ENCODE data around the gene OPN4.
"Not testable (repeated sequence)": the region's sequence is repeated elsewhere in the genome, so short reads cannot be mapped to it uniquely, and the experiment has no call there.

Gene OPN4

DNA sequence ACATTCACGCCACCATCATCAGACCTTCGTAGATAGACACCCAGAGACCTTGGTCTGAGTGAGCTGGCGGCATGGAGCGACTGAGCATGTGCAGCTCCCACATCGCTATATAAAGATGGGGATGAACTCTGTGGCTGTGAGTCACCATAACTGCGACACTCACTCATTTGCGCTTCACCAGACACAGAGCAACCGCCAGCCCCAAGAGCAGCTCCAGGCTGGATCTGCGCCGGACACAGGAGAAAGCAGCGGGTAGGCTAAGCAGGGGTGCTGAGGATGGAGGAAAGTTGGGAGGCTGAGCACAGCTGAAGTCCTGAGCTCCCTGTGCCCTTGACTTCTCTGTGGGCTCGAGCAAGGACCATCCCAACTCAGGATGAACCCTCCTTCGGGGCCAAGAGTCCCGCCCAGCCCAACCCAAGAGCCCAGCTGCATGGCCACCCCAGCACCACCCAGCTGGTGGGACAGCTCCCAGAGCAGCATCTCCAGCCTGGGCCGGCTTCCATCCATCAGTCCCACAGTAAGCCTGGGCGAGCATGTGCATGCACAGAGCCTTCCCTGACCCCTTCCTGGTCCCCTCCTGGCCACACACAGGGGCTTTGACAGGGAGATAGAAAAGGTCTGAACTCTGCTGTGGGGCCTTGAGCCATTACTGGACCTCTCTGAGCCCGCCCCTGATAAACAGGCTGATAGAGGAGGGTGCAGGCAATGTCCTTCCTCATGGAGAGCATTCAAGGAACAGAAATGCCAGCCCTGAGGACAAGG, at the start of gene OPN4:
Gene OPN4 (plus strand): TSS at position 137 of the 762 bp plus-strand sequence. CDS start 237 bp downstream, at position 374.
- intact Hi-C loops (cut with micrococcal nuclease), result no loop called here
- Mint-ChIP-seq H3K36me3 (ENCODE audit: low read depth) (no peaks in the 10 kb centered on the region), H3K27me3 (no peaks in the 10 kb centered on the region)

DNA sequence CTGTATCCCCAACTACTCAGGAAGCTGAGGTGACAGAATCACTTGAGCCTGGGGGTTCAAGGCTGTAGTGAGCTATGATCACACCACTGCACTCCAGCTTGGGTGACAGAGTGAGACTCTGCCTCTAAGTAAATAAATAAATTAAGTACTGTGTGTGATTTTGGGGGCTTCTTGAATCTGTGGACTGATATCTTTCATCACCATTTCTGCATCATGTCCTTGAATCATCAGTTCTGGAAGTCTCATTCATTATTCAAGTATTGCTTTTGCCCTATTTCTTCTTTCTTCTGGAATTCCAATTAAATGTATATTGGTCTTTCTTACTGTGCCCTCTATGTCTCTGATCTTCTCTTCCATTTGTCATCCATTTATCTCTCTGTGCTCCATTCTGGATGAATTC, 46.7 kb upstream of the OPN4 start:
- Mint-ChIP-seq H3K4me3 (no peak overlapping the region), H3K27ac (no peak overlapping the region), H3K4me1 (ENCODE audit: low read depth) (no peaks in the 10 kb centered on the region), H3K9me3 (peaks cover 8% of the 10 kb centered on the region), H3K27me3 (peaks cover 5% of the 10 kb centered on the region), H3K36me3 (ENCODE audit: low read depth) (no peaks in the 10 kb centered on the region)
- intact Hi-C loops (cut with micrococcal nuclease), result no loop called here

More for the DNA sequence above, at the start of gene OPN4:
- Mint-ChIP-seq H3K27ac (no peak within 1 kb of the TSS), H3K4me1 (ENCODE audit: low read depth) (no peaks in the 10 kb centered on the region), H3K4me3 (no peak within 1 kb of the TSS), H3K9me3 (no peaks in the 10 kb centered on the region)

DNA sequence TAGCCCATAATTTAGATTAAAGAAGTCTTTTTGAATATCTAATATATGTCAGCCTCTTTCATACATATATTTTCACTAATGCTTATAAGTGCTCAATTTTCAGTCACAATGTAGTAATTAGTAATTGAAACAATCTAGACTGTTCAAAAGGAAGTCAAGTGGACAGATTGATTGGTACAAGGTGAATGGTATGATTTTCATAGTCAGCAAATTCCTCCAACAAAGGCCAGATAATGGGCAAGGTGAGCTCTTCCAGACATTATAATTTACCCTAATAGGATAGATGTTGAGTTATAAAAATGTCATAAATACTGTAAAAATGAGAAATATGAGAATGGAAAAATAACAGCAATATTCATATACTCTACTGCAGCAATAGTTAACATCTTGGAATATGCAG, 44.4 kb upstream of the OPN4 start:
- H3K4me3 Mint-ChIP-seq, result no peak overlapping the region
- no peak overlapping the region for H3K27ac Mint-ChIP-seq
- H3K36me3 Mint-ChIP-seq (ENCODE audit: low read depth), result no peaks in the 10 kb centered on the region
- peaks cover 5% of the 10 kb centered on the region for H3K27me3 Mint-ChIP-seq
- H3K9me3 Mint-ChIP-seq, result peaks cover 9% of the 10 kb centered on the region
- H3K4me1 Mint-ChIP-seq (ENCODE audit: low read depth), result no peaks in the 10 kb centered on the region
- intact Hi-C loops (cut with micrococcal nuclease), result no loop called here

GRCh38 chr10:86611386-86611785, 43.0 kb upstream of the OPN4 start:
- Mint-ChIP-seq H3K27me3 (peaks cover 5% of the 10 kb centered on the region), H3K4me1 (ENCODE audit: low read depth) (no peaks in the 10 kb centered on the region), H3K36me3 (ENCODE audit: low read depth) (no peaks in the 10 kb centered on the region), H3K9me3 (peaks cover 15% of the 10 kb centered on the region), H3K27ac (no peak overlapping the region), H3K4me3 (no peak overlapping the region)
- intact Hi-C loops (cut with micrococcal nuclease), result no loop called here

- H3K4me1 Mint-ChIP-seq (ENCODE audit: low read depth), result no peaks in the 10 kb centered on the region
- H3K4me3 Mint-ChIP-seq, result no peak overlapping the region
- intact Hi-C loops (cut with micrococcal nuclease), result no loop called here
- no peak overlapping the region for H3K27ac Mint-ChIP-seq
- peaks cover 8% of the 10 kb centered on the region for H3K9me3 Mint-ChIP-seq
- H3K36me3 Mint-ChIP-seq (ENCODE audit: low read depth), result no peaks in the 10 kb centered on the region
- H3K27me3 Mint-ChIP-seq, result peaks cover 2% of the 10 kb centered on the region
Observed at GRCh38 chr10:86613096-86613495, 41.3 kb upstream of the OPN4 start.

- intact Hi-C loops (cut with micrococcal nuclease), result no loop called here
- Mint-ChIP-seq H3K4me3 (no peak overlapping the region), H3K27me3 (peaks cover 1% of the 10 kb centered on the region), H3K4me1 (ENCODE audit: low read depth) (no peaks in the 10 kb centered on the region), H3K36me3 (ENCODE audit: low read depth) (no peaks in the 10 kb centered on the region), H3K27ac (no peak overlapping the region), H3K9me3 (peaks cover 6% of the 10 kb centered on the region)
Observed at GRCh38 chr10:86613905-86614304, 40.4 kb upstream of the OPN4 start.

GRCh38 chr10:86614853-86615252, 39.5 kb upstream of the OPN4 start:
- Mint-ChIP-seq H3K36me3 (ENCODE audit: low read depth) (no peaks in the 10 kb centered on the region), H3K4me3 (no peak overlapping the region), H3K27ac (no peak overlapping the region), H3K9me3 (peaks cover 6% of the 10 kb centered on the region), H3K27me3 (peaks cover 1% of the 10 kb centered on the region), H3K4me1 (ENCODE audit: low read depth) (no peaks in the 10 kb centered on the region)
- intact Hi-C loops (cut with micrococcal nuclease), result no loop called here

DNA sequence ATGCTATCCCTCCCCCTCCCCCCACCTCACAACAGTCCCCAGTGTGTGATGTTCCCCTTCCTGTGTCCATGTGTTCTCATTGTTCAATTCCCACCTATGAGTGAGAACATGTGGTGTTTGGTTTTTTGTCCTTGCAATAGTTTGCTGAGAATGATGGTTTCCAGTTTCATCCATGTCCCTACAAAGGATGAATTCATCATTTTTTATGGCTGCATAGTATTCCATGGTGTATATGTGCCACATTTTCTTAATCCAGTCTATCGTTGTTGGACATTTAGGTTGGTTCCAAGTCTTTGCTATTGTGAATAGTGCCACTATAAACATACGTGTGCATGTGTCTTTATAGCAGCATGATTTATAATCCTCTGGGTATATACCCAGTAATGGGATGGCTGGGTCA, 37.1 kb upstream of the OPN4 start:
- H3K4me1 Mint-ChIP-seq (ENCODE audit: low read depth); H3K36me3 Mint-ChIP-seq (ENCODE audit: low read depth); H3K27ac Mint-ChIP-seq; intact Hi-C loops (cut with micrococcal nuclease); H3K4me3 Mint-ChIP-seq; H3K27me3 Mint-ChIP-seq; H3K9me3 Mint-ChIP-seq: not testable (repeated sequence)

- Mint-ChIP-seq H3K4me3 (no peak overlapping the region), H3K36me3 (ENCODE audit: low read depth) (no peaks in the 10 kb centered on the region), H3K9me3 (no peaks in the 10 kb centered on the region), H3K27me3 (peaks cover 36% of the 10 kb centered on the region), H3K27ac (no peak overlapping the region), H3K4me1 (ENCODE audit: low read depth) (no peaks in the 10 kb centered on the region)
- intact Hi-C loops (cut with micrococcal nuclease), result no loop called here
Observed at GRCh38 chr10:86628311-86628710, 26.0 kb upstream of the OPN4 start.

DNA sequence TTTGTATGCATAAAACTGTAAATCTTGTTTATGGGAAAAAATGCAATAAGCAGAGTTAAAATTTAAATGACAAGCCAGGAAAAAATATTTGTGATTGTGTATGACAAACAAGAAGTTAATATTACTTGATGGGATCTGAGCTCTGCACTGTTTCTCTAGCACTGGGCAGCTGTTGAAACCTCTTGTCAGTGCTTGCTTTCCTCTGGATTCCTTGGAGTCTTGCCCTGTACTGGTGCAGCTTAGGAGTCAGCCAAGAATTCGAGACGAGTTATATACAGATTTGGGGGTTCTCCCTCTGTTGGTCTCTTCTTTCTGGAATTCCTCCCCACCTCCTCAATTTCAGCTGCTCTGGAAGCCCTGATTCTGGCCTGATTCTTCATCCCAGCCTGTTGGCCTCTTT, 24.3 kb upstream of the OPN4 start:
- Mint-ChIP-seq H3K27ac (no peak overlapping the region), H3K36me3 (ENCODE audit: low read depth) (no peaks in the 10 kb centered on the region), H3K9me3 (no peaks in the 10 kb centered on the region), H3K4me3 (no peak overlapping the region), H3K27me3 (peaks cover 47% of the 10 kb centered on the region), H3K4me1 (ENCODE audit: low read depth) (no peaks in the 10 kb centered on the region)
- intact Hi-C loops (cut with micrococcal nuclease), result no loop called here

DNA sequence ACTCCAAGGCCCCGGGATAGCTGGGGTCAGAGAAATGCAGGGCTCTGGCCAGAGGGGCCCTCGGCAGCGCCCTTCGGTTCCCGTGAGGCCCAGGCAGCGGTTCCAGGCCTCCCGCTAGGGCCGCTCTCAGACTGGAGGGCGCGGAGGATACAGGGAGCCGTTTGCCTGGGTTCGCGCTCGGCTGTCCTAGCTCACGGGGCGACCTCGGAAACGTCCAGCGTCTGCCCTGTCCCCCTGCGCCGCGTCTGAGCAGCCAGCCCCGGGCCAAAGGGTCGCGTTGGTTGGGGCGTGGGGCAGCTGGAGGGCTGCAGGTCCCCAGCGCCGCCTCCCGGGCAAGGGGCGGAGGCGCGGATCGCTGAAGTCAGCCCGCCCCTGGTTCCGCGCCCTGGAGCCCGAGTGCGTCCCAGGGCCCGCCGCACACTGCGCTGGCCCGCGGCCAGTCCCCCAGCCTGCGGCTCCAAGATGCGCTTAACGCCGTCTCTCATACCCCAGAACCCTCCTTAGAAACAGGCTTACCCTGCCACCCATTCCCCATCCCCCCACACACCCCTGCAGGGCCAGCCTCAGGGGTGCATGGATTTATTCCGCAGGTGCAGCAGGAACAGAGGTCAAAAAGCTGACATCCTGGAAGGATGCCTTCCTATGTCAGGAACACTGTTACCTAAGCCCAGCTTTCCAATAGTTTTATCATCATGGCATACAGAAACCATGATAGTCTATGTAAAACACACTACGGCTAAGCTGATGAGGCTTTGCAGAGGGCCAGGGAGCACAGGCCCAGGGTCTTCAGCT, 22.1 kb upstream of the OPN4 start:
- peaks cover 49% of the 10 kb centered on the region for H3K27me3 Mint-ChIP-seq
- H3K4me3 Mint-ChIP-seq, result no peak overlapping the region
- no peaks in the 10 kb centered on the region for H3K4me1 Mint-ChIP-seq (ENCODE audit: low read depth)
- intact Hi-C loops (cut with micrococcal nuclease), result no loop called here
- no peaks in the 10 kb centered on the region for H3K36me3 Mint-ChIP-seq (ENCODE audit: low read depth)
- H3K9me3 Mint-ChIP-seq, result no peaks in the 10 kb centered on the region
- H3K27ac Mint-ChIP-seq, result no peak overlapping the region

DNA sequence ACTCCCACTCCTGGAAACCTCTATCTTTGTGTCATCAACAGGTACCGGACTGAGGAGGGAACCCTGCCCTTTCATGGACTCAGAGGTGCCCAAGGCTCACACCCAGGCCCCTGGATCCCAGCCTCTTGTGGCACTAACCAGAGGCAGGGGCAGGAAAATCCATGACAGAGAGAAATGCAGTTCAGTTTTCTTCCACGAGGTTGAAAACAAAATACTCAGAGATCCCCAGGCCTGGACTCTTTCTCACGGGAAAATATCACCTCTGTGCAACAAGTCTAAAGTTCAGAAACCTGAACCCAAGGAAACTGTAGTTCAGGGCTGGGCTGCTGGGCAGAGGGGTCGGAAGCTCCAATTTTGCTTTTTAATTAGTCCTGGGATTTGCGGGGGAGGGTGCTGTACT, 21.4 kb upstream of the OPN4 start:
- Mint-ChIP-seq H3K4me3 (no peak overlapping the region), H3K9me3 (no peaks in the 10 kb centered on the region), H3K4me1 (ENCODE audit: low read depth) (no peaks in the 10 kb centered on the region), H3K27me3 (peaks cover 44% of the 10 kb centered on the region), H3K36me3 (ENCODE audit: low read depth) (no peaks in the 10 kb centered on the region), H3K27ac (no peak overlapping the region)
- intact Hi-C loops (cut with micrococcal nuclease), result no loop called here

DNA sequence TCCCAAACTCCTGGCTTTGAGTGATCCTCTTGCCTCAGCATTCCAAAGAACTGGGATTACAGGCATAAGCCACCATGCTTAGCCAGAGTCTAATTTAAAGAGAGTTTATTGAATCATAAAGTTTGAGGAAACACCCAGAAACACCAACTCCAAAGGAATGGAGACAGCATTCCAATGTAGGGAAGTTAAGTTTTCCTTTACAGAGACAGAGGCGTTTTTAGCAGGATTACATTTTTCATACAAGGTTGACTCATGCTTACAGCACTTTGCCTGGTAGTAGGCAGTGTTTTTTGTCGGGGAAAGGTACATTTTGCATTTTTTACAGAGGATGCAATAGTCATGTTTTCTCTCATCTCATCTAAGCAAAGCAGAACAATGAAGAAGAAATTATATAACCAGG, 18.9 kb upstream of the OPN4 start:
- Mint-ChIP-seq H3K4me3 (no peak overlapping the region), H3K4me1 (ENCODE audit: low read depth) (no peaks in the 10 kb centered on the region), H3K27ac (no peak overlapping the region), H3K9me3 (no peaks in the 10 kb centered on the region), H3K27me3 (peaks cover 40% of the 10 kb centered on the region), H3K36me3 (ENCODE audit: low read depth) (no peaks in the 10 kb centered on the region)
- intact Hi-C loops (cut with micrococcal nuclease), result no loop called here

DNA sequence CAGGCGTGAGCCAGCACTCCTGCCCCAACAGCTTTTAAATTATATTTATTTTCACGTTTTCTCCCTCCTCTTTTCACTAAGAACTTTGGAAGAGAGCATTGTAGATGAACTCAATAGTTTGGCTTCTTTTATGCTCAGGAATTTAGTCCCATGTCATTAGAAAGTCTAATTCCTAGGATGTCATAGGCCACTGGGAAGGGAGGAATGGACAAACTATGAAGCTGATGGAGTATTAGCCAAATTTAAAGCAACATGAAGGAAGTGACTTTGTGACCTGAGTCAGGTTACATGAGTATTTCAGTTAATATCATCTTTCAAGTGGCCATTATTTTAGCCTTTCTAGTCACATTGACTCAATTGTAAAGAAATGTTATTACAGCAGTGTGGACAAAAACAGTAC, 18.0 kb upstream of the OPN4 start:
- intact Hi-C loops (cut with micrococcal nuclease), result no loop called here
- H3K9me3 Mint-ChIP-seq, result no peaks in the 10 kb centered on the region
- H3K4me3 Mint-ChIP-seq, result no peak overlapping the region
- H3K4me1 Mint-ChIP-seq (ENCODE audit: low read depth), result no peaks in the 10 kb centered on the region
- no peak overlapping the region for H3K27ac Mint-ChIP-seq
- H3K27me3 Mint-ChIP-seq, result peaks cover 34% of the 10 kb centered on the region
- H3K36me3 Mint-ChIP-seq (ENCODE audit: low read depth), result no peaks in the 10 kb centered on the region

Measured in dendritic cell treated with granulocyte-macrophage colony-stimulating factor and Interleukin-4, amounts not matched to agents 40 ng/mL and 50 ng/mL, for 4 days (primary cell).